DND-41 (cell line): ENCODE data around the gene TLE4.

Experiments used
- CTCF ChIP-seq: IDR thresholded peaks from 2 replicates; pipeline ENCODE4 v1.5.1; 2012; ENCODE audit warnings: borderline replicate concordance, low read length, moderate library complexity, mild to moderate bottlenecking; ENCODE audit not compliant: poor library complexity, severe bottlenecking; ENCODE audit errors: extremely low read depth
- EZH2 ChIP-seq: IDR thresholded peaks from 3 replicates; pipeline ENCODE4 v1.6.1; 2012; ENCODE audit warnings: borderline replicate concordance, low read depth, mild to moderate bottlenecking, moderate library complexity, low read length, inconsistent platforms; ENCODE audit not compliant: severe bottlenecking

- TF ChIP-seq CTCF (no peak), EZH2 (no peak)
These were observed 102.5 kb downstream of the TLE4 start for GRCh38 chr9:79674052-79674777.
